Upper lobe of right lung (tissue), 1 donor: ENCODE data around the gene TMEM255B. TPM values are rescaled to one million over a fixed set of nuclear protein-coding genes. Genes with fewer than 3 reads are reported as not detected.

Source experiments
- ATAC-seq: fragments of 200-7000 bp; cut with Tn5 transposase; one replicate; pipeline ENCODE4 v1.9.1; 2020; ENCODE audit warnings: mild to moderate bottlenecking, moderate library complexity
- DNase-seq: peaks from one replicate; pipeline ENCODE4 v3.0.0-alpha.2; 2020
- H3K27ac ChIP-seq: fragments of 200-600 bp; one replicate; pipeline ENCODE4 v1.8.0; 2022
- H3K27me3 ChIP-seq: fragments of 200-600 bp; one replicate; pipeline ENCODE4 v1.8.0; 2022; ENCODE audit warnings: mild to moderate bottlenecking
- H3K36me3 ChIP-seq: fragments of 200-600 bp; one replicate; pipeline ENCODE4 v1.8.0; 2022
- H3K4me1 ChIP-seq: fragments of 200-600 bp; one replicate; pipeline ENCODE4 v1.8.0; 2022
- H3K4me3 ChIP-seq: fragments of 200-600 bp; one replicate; pipeline ENCODE4 v1.8.0; 2022; ENCODE audit warnings: mild to moderate bottlenecking
- H3K9me3 ChIP-seq: fragments of 200-600 bp; one replicate; pipeline ENCODE4 v1.8.0; 2022
- intact Hi-C: fragments of 100-400 bp; cut with DNase I; formaldehyde crosslinking; loops from one replicate; pipeline ENCODE4 v1.11.0; 2022
- total RNA-seq: library from RNA; stranded (reverse); fragmentation: NEBNext Ultra II Directional; extraction: Animal tissue kit (Norgen Biotek cat#: 25700); gene quantifications from one replicate; pipeline ENCODE4 v1.2.1, GENCODE V29; 2021
- TF ChIP-seq, protein P1 (sequence below): fragments of 200-600 bp; IDR thresholded peaks from one replicate; pipeline ENCODE4 v1.8.0; 2022; ENCODE audit warnings: antibody characterized with exemption
- donor health status: DM: no; HTN: yes; CAD: no; lungs with severe emphysema.

Gene TMEM255B
- total RNA-seq, 1 donor from 2014 or later = 43.6 TPM

GRCh38 chr13:113768018-113768905 is 9.2 kb downstream of the TMEM255B start:
- ATAC-seq = no peak

DNA sequence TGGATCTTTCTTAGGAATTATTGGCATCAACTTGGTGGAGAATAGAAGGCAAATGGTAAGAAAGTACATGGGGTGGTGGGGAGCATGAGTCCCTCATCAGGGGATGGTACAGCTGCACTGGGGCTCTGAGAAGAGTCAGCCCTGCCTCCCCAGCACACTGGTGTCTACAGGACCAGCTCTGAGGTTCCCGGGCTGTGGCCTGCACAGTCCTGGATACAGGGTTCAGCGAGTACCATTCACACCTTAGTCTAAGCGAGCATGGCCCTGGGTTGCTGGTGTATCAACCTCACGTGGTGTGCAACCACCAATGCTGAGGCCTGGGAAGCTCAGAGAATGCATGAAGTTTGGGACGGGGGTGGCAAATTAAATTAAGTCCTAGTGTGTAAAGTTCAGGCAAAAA is 10.1 kb downstream of the TMEM255B start:
- H3K4me3 ChIP-seq = no peak overlapping the region
- no peaks in the 10 kb centered on the region for H3K36me3 ChIP-seq
- H3K4me1 ChIP-seq = no peaks in the 10 kb centered on the region
- H3K27ac ChIP-seq = no peak overlapping the region
- TF ChIP-seq, protein P1, sequence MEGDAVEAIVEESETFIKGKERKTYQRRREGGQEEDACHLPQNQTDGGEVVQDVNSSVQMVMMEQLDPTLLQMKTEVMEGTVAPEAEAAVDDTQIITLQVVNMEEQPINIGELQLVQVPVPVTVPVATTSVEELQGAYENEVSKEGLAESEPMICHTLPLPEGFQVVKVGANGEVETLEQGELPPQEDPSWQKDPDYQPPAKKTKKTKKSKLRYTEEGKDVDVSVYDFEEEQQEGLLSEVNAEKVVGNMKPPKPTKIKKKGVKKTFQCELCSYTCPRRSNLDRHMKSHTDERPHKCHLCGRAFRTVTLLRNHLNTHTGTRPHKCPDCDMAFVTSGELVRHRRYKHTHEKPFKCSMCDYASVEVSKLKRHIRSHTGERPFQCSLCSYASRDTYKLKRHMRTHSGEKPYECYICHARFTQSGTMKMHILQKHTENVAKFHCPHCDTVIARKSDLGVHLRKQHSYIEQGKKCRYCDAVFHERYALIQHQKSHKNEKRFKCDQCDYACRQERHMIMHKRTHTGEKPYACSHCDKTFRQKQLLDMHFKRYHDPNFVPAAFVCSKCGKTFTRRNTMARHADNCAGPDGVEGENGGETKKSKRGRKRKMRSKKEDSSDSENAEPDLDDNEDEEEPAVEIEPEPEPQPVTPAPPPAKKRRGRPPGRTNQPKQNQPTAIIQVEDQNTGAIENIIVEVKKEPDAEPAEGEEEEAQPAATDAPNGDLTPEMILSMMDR = no peak
- DNase-seq = peak; percentile 31
- ATAC-seq = no peak
- H3K27me3 ChIP-seq = no peaks in the 10 kb centered on the region
- no peaks in the 10 kb centered on the region for H3K9me3 ChIP-seq
- intact Hi-C loops = no loop called here

More at GRCh38 chr13:113768018-113768905, 9.2 kb downstream of the TMEM255B start:
- TF ChIP-seq, protein P1 = no peak
- Histone ChIP-seq H3K9me3 (no peaks in the 10 kb centered on the region), H3K4me3 (no peak overlapping the region), H3K4me1 (no peaks in the 10 kb centered on the region), H3K36me3 (no peaks in the 10 kb centered on the region), H3K27me3 (no peaks in the 10 kb centered on the region), H3K27ac (no peak overlapping the region)
- intact Hi-C loops = no loop called here
- peak; percentile 40 for DNase-seq

DNA sequence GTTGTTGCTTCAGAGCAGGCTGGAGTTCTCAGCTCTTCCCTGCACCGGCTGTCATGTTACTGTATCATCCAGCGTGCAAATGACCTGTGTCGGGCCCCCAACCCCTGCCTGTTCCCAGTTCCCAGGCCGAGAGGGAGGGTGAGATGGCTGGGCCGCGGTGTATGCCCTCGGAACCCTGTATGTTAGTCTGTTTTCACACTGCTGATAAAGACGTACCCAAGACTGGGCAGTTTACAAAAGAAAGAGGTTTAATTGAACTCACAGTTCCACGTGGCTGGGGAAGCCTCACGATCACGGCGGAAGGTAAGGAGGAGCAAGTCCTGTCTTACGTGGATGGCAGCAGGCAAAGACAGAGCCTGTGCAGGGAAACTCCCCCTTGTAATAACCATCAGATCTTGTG is 10.9 kb downstream of the TMEM255B start:
- H3K4me3 ChIP-seq = no peak overlapping the region
- ATAC-seq = no peak
- DNase-seq = peak; percentile 40
- no peak overlapping the region for H3K27ac ChIP-seq
- no peaks in the 10 kb centered on the region for H3K27me3 ChIP-seq
- no peaks in the 10 kb centered on the region for H3K4me1 ChIP-seq
- H3K9me3 ChIP-seq = no peaks in the 10 kb centered on the region
- TF ChIP-seq, protein P1 = no peak
- intact Hi-C loops = no loop called here
- no peaks in the 10 kb centered on the region for H3K36me3 ChIP-seq

DNA sequence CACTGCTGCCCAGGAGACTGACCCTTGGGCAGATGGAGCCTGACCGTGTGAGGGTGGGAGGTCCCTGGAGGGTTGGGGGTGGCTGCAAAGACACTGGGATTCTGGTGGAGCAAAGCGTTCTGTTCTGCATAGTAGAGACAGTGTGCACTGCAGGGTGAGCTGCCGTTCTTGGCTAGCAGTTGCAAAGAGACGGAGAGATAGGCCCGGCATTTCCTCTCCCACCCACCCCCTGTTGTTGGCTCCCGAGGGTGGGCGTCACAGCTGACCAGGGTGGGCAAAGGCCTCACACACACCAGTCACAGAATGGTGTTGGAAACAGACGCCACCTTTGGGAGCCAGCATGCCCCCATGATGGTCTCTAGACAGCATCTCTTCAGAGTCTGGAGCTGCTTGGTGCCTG is 11.4 kb downstream of the TMEM255B start:
- Histone ChIP-seq H3K27me3 (no peaks in the 10 kb centered on the region), H3K4me3 (no peak overlapping the region), H3K4me1 (no peaks in the 10 kb centered on the region), H3K36me3 (no peaks in the 10 kb centered on the region), H3K9me3 (no peaks in the 10 kb centered on the region), H3K27ac (no peak overlapping the region)
- no peak for ATAC-seq
- peak; percentile 32 for DNase-seq
- TF ChIP-seq, protein P1 = no peak
- intact Hi-C loops = no loop called here

- no peaks in the 10 kb centered on the region for H3K27me3 ChIP-seq
- no peaks in the 10 kb centered on the region for H3K36me3 ChIP-seq
- DNase-seq = no peak
- TF ChIP-seq, protein P1 = no peak
- intact Hi-C loops = no loop called here
- no peaks in the 10 kb centered on the region for H3K9me3 ChIP-seq
- H3K4me1 ChIP-seq = no peaks in the 10 kb centered on the region
- no peak for ATAC-seq
- no peak overlapping the region for H3K4me3 ChIP-seq
- no peak overlapping the region for H3K27ac ChIP-seq
These were observed 11.9 kb downstream of the TMEM255B start for GRCh38 chr13:113770937-113771336.
